Measurements from ENCODE around the gene FAT4. TPM values are rescaled to one million over a fixed set of nuclear protein-coding genes. Genes with fewer than 3 reads are reported as not detected.

Gene FAT4
- polyA plus RNA-seq (5.6 and 8.7 TPM in 2 replicates), polyA minus RNA-seq (57.2 and 69.1 TPM in 2 replicates)

- H3K27ac ChIP-seq (ENCODE audit: low read length), result peak within 1 kb of the TSS; percentile 48
- H3K36me3 ChIP-seq (ENCODE audit: insufficient read depth, low read length), result no peaks in the 10 kb centered on the region
- peak within 1 kb of the TSS; percentile 66 for H3K9ac ChIP-seq (ENCODE audit: low read length)
- H3K27me3 ChIP-seq (ENCODE audit: insufficient read depth, low read depth, low read length), result no peaks in the 10 kb centered on the region
- no peaks in the 10 kb centered on the region for H3F3A ChIP-seq (ENCODE audit: insufficient read depth, low read length, poor library complexity, severe bottlenecking)
- H4K20me1 ChIP-seq (ENCODE audit: insufficient read depth), result no peaks in the 10 kb centered on the region
- TF ChIP-seq EZH2 (IDR thresholded peaks at IDR 0.05; ENCODE audit: borderline replicate concordance, insufficient read depth, low read length, poor library complexity, severe bottlenecking), result no peak
- TF ChIP-seq RAD21 (conservative IDR thresholded peaks at IDR 0.05), result no peak
- TF ChIP-seq POLR2AphosphoS5 (IDR thresholded peaks at IDR 0.05), result peak; percentile 55
- TF ChIP-seq MXI1 (conservative IDR thresholded peaks at IDR 0.05; ENCODE audit: poor library complexity, severe bottlenecking), result peak; percentile 27
- no peak for TF ChIP-seq EP300 (conservative IDR thresholded peaks at IDR 0.05; ENCODE audit: poor library complexity, severe bottlenecking)
- no peak for TF ChIP-seq CTCF (IDR thresholded peaks at IDR 0.05; ENCODE audit: poor library complexity, severe bottlenecking)
- TF ChIP-seq REST (IDR thresholded peaks at IDR 0.05; ENCODE audit: borderline replicate concordance), result no peak
- H3K79me2 ChIP-seq (replicated peaks; ENCODE audit: insufficient read depth, low read length), result peaks cover 32% of the 10 kb centered on the region
- peak within 1 kb of the TSS; percentile 82 for H3K4me3 ChIP-seq (ENCODE audit: low read length)
- peak within 1 kb of the TSS; percentile 62 for H2AFZ ChIP-seq (ENCODE audit: low read depth, low read length)
- no peaks in the 10 kb centered on the region for H3K9me3 ChIP-seq (ENCODE audit: low read length)
- no peaks in the 10 kb centered on the region for H3K9me2 ChIP-seq (ENCODE audit: insufficient read depth, low read length)
- peak within 1 kb of the TSS; percentile 77 for H3K4me2 ChIP-seq (ENCODE audit: low read length)
These were observed at the start of gene FAT4 for GRCh38 chr4:125314676-125315575. FAT4 (plus strand) TSS chr4:125314955; CDS start chr4:125316412, 1,457 bp downstream.

- no peaks in the 10 kb centered on the region for H3F3A ChIP-seq (ENCODE audit: insufficient read depth, low read length, poor library complexity, severe bottlenecking)
- H3K9me3 ChIP-seq (ENCODE audit: low read length), result no peaks in the 10 kb centered on the region
- H3K36me3 ChIP-seq (ENCODE audit: insufficient read depth, low read length), result no peaks in the 10 kb centered on the region
- no peak overlapping the region for H3K4me2 ChIP-seq (ENCODE audit: low read length)
- H3K9ac ChIP-seq (ENCODE audit: low read length), result no peak overlapping the region
- H3K27me3 ChIP-seq (ENCODE audit: insufficient read depth, low read depth, low read length), result no peaks in the 10 kb centered on the region
- TF ChIP-seq EZH2 (IDR thresholded peaks at IDR 0.05; ENCODE audit: borderline replicate concordance, insufficient read depth, low read length, poor library complexity, severe bottlenecking) (no peak), POLR2AphosphoS5 (IDR thresholded peaks at IDR 0.05) (no peak), CTCF (IDR thresholded peaks at IDR 0.05; ENCODE audit: poor library complexity, severe bottlenecking) (no peak), MXI1 (conservative IDR thresholded peaks at IDR 0.05; ENCODE audit: poor library complexity, severe bottlenecking) (no peak), EP300 (conservative IDR thresholded peaks at IDR 0.05; ENCODE audit: poor library complexity, severe bottlenecking) (no peak)
- H3K4me3 ChIP-seq (ENCODE audit: low read length), result no peak overlapping the region
- H3K9me2 ChIP-seq (ENCODE audit: insufficient read depth, low read length), result no peaks in the 10 kb centered on the region
- no peaks in the 10 kb centered on the region for H4K20me1 ChIP-seq (ENCODE audit: insufficient read depth)
- H3K79me2 ChIP-seq (replicated peaks; ENCODE audit: insufficient read depth, low read length), result no peaks in the 10 kb centered on the region
- H3K27ac ChIP-seq (ENCODE audit: low read length), result no peak overlapping the region
- no peak overlapping the region for H2AFZ ChIP-seq (ENCODE audit: low read depth, low read length)
These were observed 48.9 kb upstream of the FAT4 start for GRCh38 chr4:125265846-125266245.
